IMR-90 (cell line): ENCODE results near the gene SLC35E3. TPM values are rescaled to one million over a fixed set of nuclear protein-coding genes. Genes with fewer than 3 reads are reported as not detected.

ENCODE experiments used
- ATAC-seq: fragments of 200-7000 bp; cut with Tn5 transposase; 2 replicates; pipeline ENCODE4 v1.9.1; 2020; ENCODE audit warnings: low read depth, mild to moderate bottlenecking, moderate library complexity
- BruUV-seq: library from RNA; stranded (reverse); fragments of 400-500 nt; replicated peaks from 2 replicates; lab custom pipeline; 2021; lab: Mats Ljungman, UMichigan
- CTCF ChIA-PET: fragments of 300-600 bp; formaldehyde crosslinking; extraction: SDS; loops from one replicate; lab custom pipeline; 2021; ENCODE audit warnings: antibody characterized with exemption; lab: Yijun Ruan, JAX
- POLR2A ChIA-PET: fragments of 300-600 bp; sonication (Branson Sonifier 250); formaldehyde crosslinking; loops from one replicate; lab custom pipeline; 2022; ENCODE audit warnings: antibody characterized with exemption; ENCODE audit not compliant: unreplicated experiment; lab: Charles Lee
- DNase-seq: peaks from one replicate; pipeline ENCODE4 v3.0.0; 2013
- H2AFZ ChIP-seq: replicated peaks from 2 replicates; pipeline ENCODE3; 2013; ENCODE audit warnings: low read length, mild to moderate bottlenecking; ENCODE audit not compliant: poor library complexity
- H2AK5ac ChIP-seq: 2 replicates; pipeline ENCODE4 v1.6.1; 2013; ENCODE audit warnings: low read depth, low read length, inconsistent platforms
- H2AK9ac ChIP-seq: replicated peaks from 2 replicates; pipeline ENCODE3; 2013; ENCODE audit warnings: mild to moderate bottlenecking, low read depth, low read length, moderate library complexity; ENCODE audit not compliant: poor library complexity
- H2BK120ac ChIP-seq: 2 replicates; pipeline ENCODE4 v1.6.1; 2013; ENCODE audit warnings: low read depth, low read length, inconsistent platforms
- H2BK15ac ChIP-seq: 3 replicates; pipeline ENCODE4 v1.6.1; 2013; ENCODE audit warnings: low read depth, low read length, inconsistent platforms
- H2BK20ac ChIP-seq: 2 replicates; pipeline ENCODE4 v1.6.1; 2013; ENCODE audit warnings: low read depth, mild to moderate bottlenecking, inconsistent platforms, low read length, moderate library complexity
- H2BK5ac ChIP-seq: 2 replicates; pipeline ENCODE4 v1.6.1; 2013; ENCODE audit warnings: mild to moderate bottlenecking, low read depth, low read length, inconsistent platforms; ENCODE audit not compliant: poor library complexity, severe bottlenecking
- H3K14ac ChIP-seq: replicated peaks from 2 replicates; pipeline ENCODE4 v1.6.1; 2013; ENCODE audit warnings: low read depth, low read length, inconsistent platforms
- H3K18ac ChIP-seq: 2 replicates; pipeline ENCODE4 v1.6.1; 2013; ENCODE audit warnings: low read depth, low read length, control low read depth
- H3K23ac ChIP-seq: 2 replicates; pipeline ENCODE4 v1.6.1; 2013; ENCODE audit warnings: low read depth, low read length, inconsistent platforms
- H3K27ac ChIP-seq: 2 replicates; pipeline ENCODE4 v1.5.1; 2013; ENCODE audit warnings: mild to moderate bottlenecking, control low read depth, low read length; ENCODE audit not compliant: insufficient read depth
- H3K27me3 ChIP-seq: 2 replicates; pipeline ENCODE4 v1.6.1; 2013; ENCODE audit warnings: low read length; ENCODE audit not compliant: control insufficient read depth, insufficient read depth
- H3K36me3 ChIP-seq: 2 replicates; pipeline ENCODE4 v1.6.1; 2013; ENCODE audit warnings: low read length, mixed read lengths; ENCODE audit not compliant: control insufficient read depth, insufficient read depth
- H3K4ac ChIP-seq: 2 replicates; pipeline ENCODE4 v1.6.1; 2013; ENCODE audit warnings: low read depth, low read length, inconsistent platforms
- H3K4me1 ChIP-seq: 2 replicates; pipeline ENCODE4 v1.6.1; 2013; ENCODE audit warnings: low read length, mixed read lengths; ENCODE audit not compliant: control insufficient read depth, insufficient read depth
- H3K4me2 ChIP-seq: 2 replicates; pipeline ENCODE4 v1.6.1; 2013; ENCODE audit warnings: low read depth, mild to moderate bottlenecking, control low read depth, low read length, moderate library complexity
- H3K4me3 ChIP-seq: 2 replicates; pipeline ENCODE4 v1.5.1; 2013; ENCODE audit warnings: low read depth, mild to moderate bottlenecking, control low read depth, low read length, moderate library complexity; ENCODE audit not compliant: insufficient read depth
- H3K56ac ChIP-seq: 2 replicates; pipeline ENCODE4 v1.6.1; 2013; ENCODE audit warnings: low read length, inconsistent platforms; ENCODE audit not compliant: insufficient read depth; ENCODE audit errors: extremely low read depth
- H3K79me1 ChIP-seq, 2 experiments: 2 replicates each; pipeline ENCODE4 v1.6.1; 2013; ENCODE audit warnings: low read length in 2 of 2, inconsistent platforms in 1 of 2, low read depth in 1 of 2
- H3K9ac ChIP-seq: 2 replicates; pipeline ENCODE4 v1.6.1; 2013; ENCODE audit warnings: low read depth, low read length, control low read depth
- H3K9me1 ChIP-seq: 2 replicates; pipeline ENCODE4 v1.6.1; 2013; ENCODE audit warnings: low read length, inconsistent platforms; ENCODE audit not compliant: insufficient read depth
- H3K9me3 ChIP-seq: 2 replicates; pipeline ENCODE4 v1.6.1; 2013; ENCODE audit warnings: low read length; ENCODE audit not compliant: control insufficient read depth, insufficient read depth
- H4K20me1 ChIP-seq: 2 replicates; pipeline ENCODE4 v1.6.1; 2013; ENCODE audit warnings: low read length, inconsistent platforms; ENCODE audit not compliant: insufficient read depth
- H4K5ac ChIP-seq: 2 replicates; pipeline ENCODE4 v1.6.1; 2013; ENCODE audit warnings: mild to moderate bottlenecking, low read depth, low read length, control low read depth
- H4K8ac ChIP-seq, 2 experiments: 2 replicates each; pipeline ENCODE4 v1.6.1; 2013; ENCODE audit warnings: low read depth in 2 of 2, low read length in 2 of 2, control low read depth in 1 of 2, inconsistent platforms in 1 of 2
- H4K91ac ChIP-seq: 2 replicates; pipeline ENCODE4 v1.6.1; 2013; ENCODE audit warnings: low read depth, low read length, inconsistent platforms; ENCODE audit not compliant: insufficient read depth
- BHLHE40 ChIP-seq: fragments of 150-350 bp; IDR thresholded peaks from 2 replicates; pipeline ENCODE4 v1.6.1; 2016; ENCODE audit warnings: mild to moderate bottlenecking, low read depth, low read length
- CEBPB ChIP-seq: IDR thresholded peaks from 2 replicates; pipeline ENCODE4 v1.6.1; 2012; ENCODE audit warnings: low read depth, low read length, improper control_type of control experiment
- CHD1 ChIP-seq: IDR thresholded peaks from 2 replicates; pipeline ENCODE4 v1.6.1; 2012; ENCODE audit warnings: low read depth, low read length, improper control_type of control experiment
- FOS ChIP-seq: fragments of 150-350 bp; IDR thresholded peaks from 2 replicates; pipeline ENCODE4 v1.6.1; 2016; ENCODE audit warnings: low read depth, low read length
- MAFK ChIP-seq: IDR thresholded peaks from 2 replicates; pipeline ENCODE4 v1.6.1; 2012; ENCODE audit warnings: low read depth, low read length, improper control_type of control experiment
- MAZ ChIP-seq: IDR thresholded peaks from 2 replicates; pipeline ENCODE4 v1.6.1; 2012; ENCODE audit warnings: low read depth, mild to moderate bottlenecking, low read length, improper control_type of control experiment, moderate library complexity, borderline replicate concordance
- MXI1 ChIP-seq: IDR thresholded peaks from 2 replicates; pipeline ENCODE4 v1.6.1; 2012; ENCODE audit warnings: low read depth, mild to moderate bottlenecking, low read length, moderate library complexity, borderline replicate concordance
- NFE2L2 ChIP-seq: fragments of 150-350 bp; IDR thresholded peaks from 2 replicates; pipeline ENCODE4 v1.6.1; 2016; ENCODE audit warnings: low read depth, mild to moderate bottlenecking, low read length
- POLR2A ChIP-seq: IDR thresholded peaks from 2 replicates; pipeline ENCODE4 v1.6.1; 2012; ENCODE audit warnings: mild to moderate bottlenecking, low read depth, low read length
- RAD21 ChIP-seq: IDR thresholded peaks from 2 replicates; pipeline ENCODE4 v1.6.1; 2012; ENCODE audit warnings: low read length, improper control_type of control experiment
- RCOR1 ChIP-seq: IDR thresholded peaks from 2 replicates; pipeline ENCODE4 v1.6.1; 2012; ENCODE audit warnings: mild to moderate bottlenecking, low read length, improper control_type of control experiment; ENCODE audit not compliant: insufficient replicate concordance
- RFX5 ChIP-seq: IDR thresholded peaks from 2 replicates; pipeline ENCODE4 v1.8.0; 2012; ENCODE audit warnings: low read depth, mild to moderate bottlenecking, low read length, moderate library complexity
- SMC3 ChIP-seq: fragments of 150-350 bp; IDR thresholded peaks from 2 replicates; pipeline ENCODE4 v1.6.1; 2016; ENCODE audit warnings: low read depth, mild to moderate bottlenecking, antibody characterized with exemption, low read length, moderate library complexity
- WGBS, 2 experiments: methylation state at CpG; one replicate each; pipeline versions ENCODE4 v1.1.5 to v1.1.7; 2013; ENCODE audit warnings: missing lambda C conversion rate in 2 of 2; ENCODE audit not compliant: insufficient read length in 1 of 2; ENCODE audit errors: extremely low coverage in 2 of 2; 5-methylcytosine and 5-hydroxymethylcytosine counted together
- dilution Hi-C: fragments of 300-500 bp; cut with HindIII; formaldehyde crosslinking; loops from one replicate; pipeline ENCODE4 v1.14.3; 2018; ENCODE audit warnings: low sequenced_read_pairs; ENCODE audit not compliant: unreplicated experiment
- in situ Hi-C: fragments of 300-500 bp; cut with MboI; formaldehyde crosslinking; loops from 3 replicates; pipeline ENCODE4 v1.14.3; 2019; ENCODE audit warnings: low sequenced_read_pairs, inconsistent platforms, mixed read lengths
- intact Hi-C: fragments of 100-400 bp; cut with micrococcal nuclease; formaldehyde crosslinking; loops from 2 replicates; pipeline ENCODE4 v1.10.0; 2022
- polyA plus RNA-seq, 3 experiments: library from polyadenylated mRNA; depleted of rRNA; stranded (reverse); fragments of >200 nt; gene quantifications; 2 replicates each; pipeline ENCODE4 v1.2.3, GENCODE V29; 2012; ENCODE audit warnings: low replicate concordance in 1 of 3
- total RNA-seq: library from RNA; depleted of rRNA; stranded (reverse); fragments of >200 nt; gene quantifications from 2 replicates; pipeline ENCODE4 v1.2.3, GENCODE V29; 2012
- TF ChIP-seq, protein P1 (sequence below): fragments of 150-350 bp; IDR thresholded peaks from 2 replicates; pipeline ENCODE4 v1.6.1; 2016; ENCODE audit warnings: low read depth, mild to moderate bottlenecking, low read length, moderate library complexity, borderline replicate concordance
- TF ChIP-seq, protein P2 (sequence below): conservative IDR thresholded peaks from 2 replicates; pipeline ENCODE4 v1.5.1; 2012; ENCODE audit warnings: mild to moderate bottlenecking, low read depth, low read length, improper control_type of control experiment
- TF ChIP-seq, protein P3 (sequence below): fragments of 150-350 bp; IDR thresholded peaks from 2 replicates; pipeline ENCODE4 v1.6.1; 2017; ENCODE audit warnings: mild to moderate bottlenecking, antibody characterized with exemption, low read length, low read depth

Gene SLC35E3
- total and polyA plus RNA-seq, 2 of the 4 experiments (the other 2 are of a cell fraction): 3.6 to 5.1 TPM

DNA sequence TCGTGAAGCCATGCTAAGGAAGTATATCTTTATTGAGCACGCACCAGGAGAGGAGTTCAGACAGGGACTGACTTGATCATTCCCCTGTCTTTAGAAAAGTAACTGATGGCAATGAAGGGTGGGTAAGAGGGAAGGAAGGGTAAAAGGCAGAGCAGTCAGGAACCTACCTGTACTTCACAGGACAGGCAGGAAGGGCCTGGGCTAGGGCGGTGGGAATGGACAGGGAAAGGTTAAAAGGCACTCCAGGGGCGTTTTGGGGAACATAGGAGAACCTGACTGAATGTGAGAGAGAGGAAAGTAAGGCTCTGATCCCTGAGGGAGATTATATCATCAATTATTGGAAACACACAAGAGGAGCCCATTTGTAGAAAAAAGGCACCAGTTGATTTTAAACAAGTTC is 3.9 kb downstream of the SLC35E3 start:
- H3K9ac ChIP-seq: no peak overlapping the region
- no peak overlapping the region for H2BK20ac ChIP-seq
- no peak overlapping the region for H3K4me2 ChIP-seq
- in situ Hi-C loops: no loop called here
- 83% methylated on average over 2 of the region's 4 CpGs; no CpG with 5 or more reads in 1 of the 2 experiments for WGBS, 2 experiments
- no peak overlapping the region for H3K4ac ChIP-seq
- no peak overlapping the region for H4K8ac ChIP-seq
- H4K5ac ChIP-seq: no peak overlapping the region
- H2BK5ac ChIP-seq: no peak overlapping the region
- H3K79me1 ChIP-seq: peaks cover 10 to 20% of the 10 kb centered on the region in 2 experiments
- no peak overlapping the region for H3K27ac ChIP-seq
- H3K36me3 ChIP-seq: peaks cover 13% of the 10 kb centered on the region
- H2BK15ac ChIP-seq: no peak overlapping the region
- no peak overlapping the region for H3K23ac ChIP-seq
- no peaks in the 10 kb centered on the region for H3K4me1 ChIP-seq
- no peaks in the 10 kb centered on the region for H3K9me1 ChIP-seq
- no TSS peak for BruUV-seq
- no peak overlapping the region for H2AK5ac ChIP-seq
- no peak overlapping the region for H3K14ac ChIP-seq
- intact Hi-C loops: loop anchor here (5.0 kb wide), 1 partner anchor 37 kb away; no protein-coding TSS in a partner anchor
- ChIA-PET POLR2A (no interaction called here), CTCF (no interaction called here)
- dilution Hi-C loops: no loop called here
- no peak overlapping the region for H2AFZ ChIP-seq
- no peaks in the 10 kb centered on the region for H3K27me3 ChIP-seq
- no peak overlapping the region for H3K4me3 ChIP-seq
- no peak for ATAC-seq
- H2AK9ac ChIP-seq: no peak overlapping the region
- no peaks in the 10 kb centered on the region for H4K20me1 ChIP-seq
- TF ChIP-seq POLR2A (no peak), NFE2L2 (no peak), MXI1 (no peak), CHD1 (no peak), MAZ (no peak), RAD21 (no peak), SMC3 (no peak), RCOR1 (no peak), BHLHE40 (no peak), CEBPB (no peak), RFX5 (no peak), FOS (no peak), MAFK (no peak)
- TF ChIP-seq, protein P1, sequence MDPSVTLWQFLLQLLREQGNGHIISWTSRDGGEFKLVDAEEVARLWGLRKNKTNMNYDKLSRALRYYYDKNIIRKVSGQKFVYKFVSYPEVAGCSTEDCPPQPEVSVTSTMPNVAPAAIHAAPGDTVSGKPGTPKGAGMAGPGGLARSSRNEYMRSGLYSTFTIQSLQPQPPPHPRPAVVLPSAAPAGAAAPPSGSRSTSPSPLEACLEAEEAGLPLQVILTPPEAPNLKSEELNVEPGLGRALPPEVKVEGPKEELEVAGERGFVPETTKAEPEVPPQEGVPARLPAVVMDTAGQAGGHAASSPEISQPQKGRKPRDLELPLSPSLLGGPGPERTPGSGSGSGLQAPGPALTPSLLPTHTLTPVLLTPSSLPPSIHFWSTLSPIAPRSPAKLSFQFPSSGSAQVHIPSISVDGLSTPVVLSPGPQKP: no peak
- TF ChIP-seq, protein P2, sequence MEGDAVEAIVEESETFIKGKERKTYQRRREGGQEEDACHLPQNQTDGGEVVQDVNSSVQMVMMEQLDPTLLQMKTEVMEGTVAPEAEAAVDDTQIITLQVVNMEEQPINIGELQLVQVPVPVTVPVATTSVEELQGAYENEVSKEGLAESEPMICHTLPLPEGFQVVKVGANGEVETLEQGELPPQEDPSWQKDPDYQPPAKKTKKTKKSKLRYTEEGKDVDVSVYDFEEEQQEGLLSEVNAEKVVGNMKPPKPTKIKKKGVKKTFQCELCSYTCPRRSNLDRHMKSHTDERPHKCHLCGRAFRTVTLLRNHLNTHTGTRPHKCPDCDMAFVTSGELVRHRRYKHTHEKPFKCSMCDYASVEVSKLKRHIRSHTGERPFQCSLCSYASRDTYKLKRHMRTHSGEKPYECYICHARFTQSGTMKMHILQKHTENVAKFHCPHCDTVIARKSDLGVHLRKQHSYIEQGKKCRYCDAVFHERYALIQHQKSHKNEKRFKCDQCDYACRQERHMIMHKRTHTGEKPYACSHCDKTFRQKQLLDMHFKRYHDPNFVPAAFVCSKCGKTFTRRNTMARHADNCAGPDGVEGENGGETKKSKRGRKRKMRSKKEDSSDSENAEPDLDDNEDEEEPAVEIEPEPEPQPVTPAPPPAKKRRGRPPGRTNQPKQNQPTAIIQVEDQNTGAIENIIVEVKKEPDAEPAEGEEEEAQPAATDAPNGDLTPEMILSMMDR: no peak
- TF ChIP-seq, protein P3, sequence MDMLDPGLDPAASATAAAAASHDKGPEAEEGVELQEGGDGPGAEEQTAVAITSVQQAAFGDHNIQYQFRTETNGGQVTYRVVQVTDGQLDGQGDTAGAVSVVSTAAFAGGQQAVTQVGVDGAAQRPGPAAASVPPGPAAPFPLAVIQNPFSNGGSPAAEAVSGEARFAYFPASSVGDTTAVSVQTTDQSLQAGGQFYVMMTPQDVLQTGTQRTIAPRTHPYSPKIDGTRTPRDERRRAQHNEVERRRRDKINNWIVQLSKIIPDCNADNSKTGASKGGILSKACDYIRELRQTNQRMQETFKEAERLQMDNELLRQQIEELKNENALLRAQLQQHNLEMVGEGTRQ: no peak
- no peaks in the 10 kb centered on the region for H3K9me3 ChIP-seq
- no peak overlapping the region for H3K56ac ChIP-seq
- no peak for DNase-seq
- H4K91ac ChIP-seq: no peak overlapping the region
- no peak overlapping the region for H3K18ac ChIP-seq
- H2BK120ac ChIP-seq: no peak overlapping the region
